ENCODE measurements around the gene INHBB.

Gene INHBB

GRCh38 chr2:120396861-120397811, 51.2 kb downstream of the INHBB start:
- DNase-seq (ENCODE audit: insufficient read length, low spot score) (no peak), FAIRE-seq (no peak)

GRCh38 chr2:120398051-120398995, 52.4 kb downstream of the INHBB start:
- DNase-seq (ENCODE audit: insufficient read length, low spot score) (no peak), FAIRE-seq (no peak)
- TF ChIP-seq PAX5 (IDR thresholded peaks at IDR 0.05; ENCODE audit: insufficient read depth, low read length, severe bottlenecking) (no peak), SPI1 (IDR thresholded peaks at IDR 0.05; ENCODE audit: low read depth, low read length) (no peak), POU2F2 (IDR thresholded peaks at IDR 0.05; ENCODE audit: low read depth, low read length) (no peak), POLR2AphosphoS5 (IDR thresholded peaks at IDR 0.05; ENCODE audit: low read depth, low read length) (no peak), TAF1 (IDR thresholded peaks at IDR 0.05; ENCODE audit: low read depth, low read length) (no peak), POLR2A (IDR thresholded peaks at IDR 0.05; ENCODE audit: low read depth, low read length) (no peak)

More at GRCh38 chr2:120396861-120397811, 51.2 kb downstream of the INHBB start:
- TF ChIP-seq SPI1 (IDR thresholded peaks at IDR 0.05; ENCODE audit: low read depth, low read length): no peak
- TF ChIP-seq POLR2A (IDR thresholded peaks at IDR 0.05; ENCODE audit: low read depth, low read length): no peak
- no peak for TF ChIP-seq POLR2AphosphoS5 (IDR thresholded peaks at IDR 0.05; ENCODE audit: low read depth, low read length)
- no peak for TF ChIP-seq TAF1 (IDR thresholded peaks at IDR 0.05; ENCODE audit: low read depth, low read length)
- TF ChIP-seq PAX5 (IDR thresholded peaks at IDR 0.05; ENCODE audit: insufficient read depth, low read length, severe bottlenecking): no peak
- TF ChIP-seq POU2F2 (IDR thresholded peaks at IDR 0.05; ENCODE audit: low read depth, low read length): no peak

DNA sequence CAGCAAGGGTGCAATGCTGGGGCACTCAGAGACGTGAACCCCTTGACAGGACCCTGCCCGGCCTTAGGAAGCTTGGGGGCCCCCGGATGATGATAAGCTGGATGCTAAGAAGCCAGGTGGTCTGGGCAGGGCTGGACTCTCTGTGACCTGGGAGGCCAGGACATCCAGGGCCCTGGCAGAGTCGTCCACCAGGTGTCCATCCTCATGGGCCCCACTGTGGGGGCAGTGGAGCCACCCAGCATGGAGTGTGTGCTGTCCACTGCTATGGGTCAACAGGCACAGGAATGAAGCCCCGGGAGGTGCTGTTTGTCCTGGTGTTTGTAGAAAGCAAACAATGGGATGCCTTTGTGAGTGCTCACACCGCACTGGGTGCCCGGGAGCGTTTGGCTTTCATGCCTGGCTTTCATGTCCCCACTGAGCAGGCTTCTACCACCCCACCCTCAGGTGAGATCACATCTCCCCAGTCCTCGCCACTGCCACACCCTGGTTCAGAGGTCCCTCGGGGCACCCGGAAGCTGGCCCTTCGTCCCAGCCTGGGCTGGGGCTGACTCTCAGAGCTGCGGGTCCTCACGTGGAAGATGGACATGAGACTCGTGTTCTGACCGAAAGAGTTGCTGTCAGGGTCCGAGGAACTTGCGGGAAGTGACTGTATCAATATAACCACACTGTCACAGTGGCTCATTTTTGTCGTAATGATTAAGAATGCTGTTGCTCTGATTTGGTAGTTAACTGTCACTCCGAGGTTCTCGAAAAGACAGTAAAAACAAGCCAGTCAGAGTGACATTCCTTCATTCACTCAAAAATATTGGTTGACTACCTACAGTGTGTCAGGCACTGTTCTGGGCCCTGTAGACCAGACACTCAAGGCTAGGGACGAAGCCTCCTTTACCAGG, 53.3 kb downstream of the INHBB start:
- no peak for FAIRE-seq
- no peak for TF ChIP-seq POLR2A (IDR thresholded peaks at IDR 0.05; ENCODE audit: low read depth, low read length)
- TF ChIP-seq POU2F2 (IDR thresholded peaks at IDR 0.05; ENCODE audit: low read depth, low read length): no peak
- no peak for TF ChIP-seq SPI1 (IDR thresholded peaks at IDR 0.05; ENCODE audit: low read depth, low read length)
- no peak for TF ChIP-seq PAX5 (IDR thresholded peaks at IDR 0.05; ENCODE audit: insufficient read depth, low read length, severe bottlenecking)
- TF ChIP-seq POLR2AphosphoS5 (IDR thresholded peaks at IDR 0.05; ENCODE audit: low read depth, low read length): no peak
- no peak for TF ChIP-seq TAF1 (IDR thresholded peaks at IDR 0.05; ENCODE audit: low read depth, low read length)
- DNase-seq (ENCODE audit: insufficient read length, low spot score): no peak

DNA sequence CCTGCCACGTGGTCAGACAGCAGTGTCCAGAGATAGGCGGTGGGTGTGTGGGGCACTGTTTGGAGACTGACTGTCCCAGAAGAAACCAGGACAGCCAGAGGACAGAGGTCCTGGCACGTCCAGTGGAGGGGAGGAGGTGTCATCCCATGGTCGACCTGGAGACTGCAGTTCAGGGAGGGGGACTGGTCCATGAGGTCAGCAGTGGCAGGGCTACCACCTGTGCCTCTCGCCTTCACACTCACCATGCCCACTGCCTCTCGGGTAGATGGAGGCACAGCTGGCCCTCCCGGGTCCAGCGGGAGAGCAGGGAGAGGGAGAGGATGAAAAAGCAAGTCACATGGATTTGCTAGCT, 53.9 kb downstream of the INHBB start:
- TF ChIP-seq SPI1 (IDR thresholded peaks at IDR 0.05; ENCODE audit: low read depth, low read length) (no peak), POU2F2 (IDR thresholded peaks at IDR 0.05; ENCODE audit: low read depth, low read length) (no peak), POLR2AphosphoS5 (IDR thresholded peaks at IDR 0.05; ENCODE audit: low read depth, low read length) (no peak), POLR2A (IDR thresholded peaks at IDR 0.05; ENCODE audit: low read depth, low read length) (no peak), TAF1 (IDR thresholded peaks at IDR 0.05; ENCODE audit: low read depth, low read length) (no peak), PAX5 (IDR thresholded peaks at IDR 0.05; ENCODE audit: insufficient read depth, low read length, severe bottlenecking) (no peak)
- no peak for DNase-seq (ENCODE audit: insufficient read length, low spot score)
- no peak for FAIRE-seq

- FAIRE-seq: no peak
- TF ChIP-seq POLR2AphosphoS5 (IDR thresholded peaks at IDR 0.05; ENCODE audit: low read depth, low read length) (no peak), POU2F2 (IDR thresholded peaks at IDR 0.05; ENCODE audit: low read depth, low read length) (no peak), PAX5 (IDR thresholded peaks at IDR 0.05; ENCODE audit: insufficient read depth, low read length, severe bottlenecking) (no peak), POLR2A (IDR thresholded peaks at IDR 0.05; ENCODE audit: low read depth, low read length) (no peak), SPI1 (IDR thresholded peaks at IDR 0.05; ENCODE audit: low read depth, low read length) (no peak), TAF1 (IDR thresholded peaks at IDR 0.05; ENCODE audit: low read depth, low read length) (no peak)
- DNase-seq (ENCODE audit: insufficient read length, low spot score): no peak
Observed at GRCh38 chr2:120400551-120400950, 54.6 kb downstream of the INHBB start.

Measured in GM12891 (cell line).